Right ventricle myocardium superior (tissue), 1 donor: Measurements from ENCODE around the gene COL28A1. TPM values are rescaled to one million over a fixed set of nuclear protein-coding genes. Genes with fewer than 3 reads are reported as not detected.
"Not testable (repeated sequence)": the region's sequence is repeated elsewhere in the genome, so short reads cannot be mapped to it uniquely, and the experiment has no call there.

Experiments
- ATAC-seq: fragments of 200-7000 bp; cut with Tn5 transposase; one replicate; pipeline ENCODE4 v1.9.1; 2020; ENCODE audit warnings: mild to moderate bottlenecking; ENCODE audit not compliant: poor library complexity
- DNase-seq: peaks from one replicate; pipeline ENCODE4 v3.0.0-alpha.2; 2020
- intact Hi-C: fragments of 100-400 bp; cut with DNase I; formaldehyde crosslinking; loops from one replicate; pipeline ENCODE4 v1.11.2; 2022
- total RNA-seq: library from RNA; stranded (reverse); fragmentation: NEBNext Ultra II Directional; extraction: Animal tissue kit (Norgen Biotek cat#: 25700); gene quantifications from one replicate; pipeline ENCODE4 v1.2.1, GENCODE V29; 2021
- donor health status: DM: no; HTN: yes; CAD: no; lungs with severe emphysema.

The COL28A1 gene
- total RNA-seq, 1 donor from 2014 or later, result 6.7 TPM

DNA sequence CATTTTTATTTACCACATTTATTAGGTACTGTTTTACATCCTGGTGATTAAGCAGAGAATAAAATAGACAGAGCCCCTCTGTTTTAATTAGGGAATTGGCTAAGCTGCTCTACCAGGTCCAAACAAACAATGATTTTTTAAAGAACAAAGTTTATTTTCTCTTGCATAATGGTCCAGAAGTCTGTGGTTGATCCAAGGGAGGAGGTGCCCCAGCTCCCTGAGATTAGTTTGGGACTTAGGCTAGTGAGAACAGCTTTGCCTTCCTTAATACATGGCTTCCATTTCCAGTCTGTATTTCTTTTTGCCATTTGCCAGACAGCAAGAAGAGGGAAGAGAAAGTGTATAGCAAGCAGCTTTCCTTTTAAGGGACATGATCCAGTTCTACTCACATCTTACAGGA is 28.1 kb upstream of the COL28A1 start:
- intact Hi-C loops, result no loop called here
- DNase-seq, result no peak

DNA sequence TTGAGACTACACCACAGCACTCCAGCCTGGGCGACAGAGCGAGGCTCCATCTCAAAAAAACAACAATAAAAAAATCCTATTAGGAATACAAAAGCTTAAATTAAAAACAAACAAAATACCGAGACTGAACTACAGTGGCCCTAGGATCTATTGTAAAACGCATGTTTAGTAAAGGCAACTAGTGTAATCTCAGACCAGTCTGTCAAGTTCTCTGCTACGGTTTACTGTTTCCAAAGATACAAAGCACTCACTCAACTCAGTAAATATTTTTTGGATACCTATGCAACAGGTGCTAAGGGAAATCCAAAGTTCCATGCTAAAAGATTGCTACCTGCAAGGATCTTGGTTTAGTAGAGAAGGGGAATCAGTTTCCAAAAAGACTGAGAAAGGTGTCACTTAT is 27.6 kb upstream of the COL28A1 start:
- DNase-seq (no peak), ATAC-seq (no peak)
- intact Hi-C loops, result no loop called here

More for the DNA sequence above, 28.1 kb upstream of the COL28A1 start:
- no peak for ATAC-seq

DNA sequence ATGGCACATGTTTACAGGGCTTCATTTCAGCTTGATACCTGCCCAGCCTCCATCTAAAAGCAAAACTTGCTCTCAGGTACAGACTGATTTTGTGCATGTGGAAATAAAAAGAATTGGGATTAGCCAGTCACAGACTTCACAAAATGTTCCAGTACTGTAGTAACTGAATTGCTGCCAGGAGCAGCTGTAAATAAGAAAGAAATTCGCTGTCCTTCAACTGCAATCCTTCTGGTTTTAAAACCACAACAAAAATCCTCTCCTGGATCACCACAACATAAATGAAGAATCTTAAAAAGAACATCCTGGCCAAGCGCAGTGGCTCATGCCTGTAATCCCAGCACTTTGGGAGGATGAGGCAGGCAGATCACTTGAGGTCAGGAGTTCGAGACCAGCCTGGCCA is 27.1 kb upstream of the COL28A1 start:
- no peak for DNase-seq
- ATAC-seq, result no peak
- intact Hi-C loops, result no loop called here

DNA sequence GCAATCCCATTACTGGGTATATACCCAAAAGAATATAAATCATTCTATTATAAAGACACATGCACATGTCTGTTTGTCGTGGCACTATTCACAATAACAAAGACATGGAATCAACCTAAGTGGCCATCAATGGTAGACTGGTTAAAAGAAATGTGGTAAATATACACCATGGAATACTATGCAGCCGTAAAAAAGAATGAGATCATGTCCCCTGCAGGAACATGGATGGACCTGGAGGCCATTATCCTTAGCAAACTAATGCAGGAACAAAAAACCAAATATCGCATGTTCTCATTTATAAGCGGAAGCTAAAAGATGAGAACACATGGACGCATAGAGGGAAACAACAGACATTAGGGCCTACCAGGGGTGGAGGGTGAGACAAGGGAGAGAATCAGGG is 25.9 kb upstream of the COL28A1 start:
- DNase-seq, intact Hi-C loops, ATAC-seq: not testable (repeated sequence)

DNA sequence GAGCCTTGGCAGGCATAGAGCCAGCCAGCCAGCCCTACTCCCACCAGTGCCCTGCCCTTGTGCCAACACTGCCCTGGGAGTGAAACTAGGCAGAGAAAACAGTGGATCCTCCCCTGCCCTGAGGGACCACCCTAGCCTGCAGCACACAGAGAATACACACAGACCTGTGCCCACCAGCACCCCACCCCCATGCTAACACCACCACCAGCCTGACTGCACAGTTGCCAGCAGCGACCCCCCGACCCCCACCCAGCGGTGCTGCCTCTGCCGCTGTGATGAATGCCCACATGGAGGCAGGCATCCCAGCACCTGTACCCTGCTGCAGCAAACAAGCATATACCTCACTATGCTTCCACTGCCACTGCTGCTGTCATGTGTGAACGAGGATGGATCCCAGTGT is 21.6 kb upstream of the COL28A1 start:
- intact Hi-C loops, result no loop called here
- DNase-seq (no peak), ATAC-seq (no peak)

DNA sequence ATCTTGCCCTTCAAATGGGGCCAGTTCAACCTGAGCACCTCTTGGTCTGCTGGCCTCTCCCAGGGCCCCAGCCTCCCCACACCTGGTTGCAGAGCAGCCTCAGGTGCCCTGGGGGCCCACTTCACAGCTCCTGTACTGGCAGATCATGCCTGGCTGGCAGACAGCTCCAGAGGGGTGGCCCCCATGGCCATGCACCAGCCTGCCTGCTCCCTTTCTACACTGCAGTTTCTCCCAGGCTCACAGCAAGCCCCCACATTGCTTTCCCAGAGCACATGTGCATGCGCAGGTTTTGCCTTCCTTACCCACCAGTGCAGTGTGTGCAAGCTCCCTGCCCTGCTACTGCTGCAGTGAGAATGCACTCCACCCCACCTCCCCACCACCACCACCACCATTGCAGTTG is 21.2 kb upstream of the COL28A1 start:
- ATAC-seq, result no peak
- intact Hi-C loops, result no loop called here
- no peak for DNase-seq

DNA sequence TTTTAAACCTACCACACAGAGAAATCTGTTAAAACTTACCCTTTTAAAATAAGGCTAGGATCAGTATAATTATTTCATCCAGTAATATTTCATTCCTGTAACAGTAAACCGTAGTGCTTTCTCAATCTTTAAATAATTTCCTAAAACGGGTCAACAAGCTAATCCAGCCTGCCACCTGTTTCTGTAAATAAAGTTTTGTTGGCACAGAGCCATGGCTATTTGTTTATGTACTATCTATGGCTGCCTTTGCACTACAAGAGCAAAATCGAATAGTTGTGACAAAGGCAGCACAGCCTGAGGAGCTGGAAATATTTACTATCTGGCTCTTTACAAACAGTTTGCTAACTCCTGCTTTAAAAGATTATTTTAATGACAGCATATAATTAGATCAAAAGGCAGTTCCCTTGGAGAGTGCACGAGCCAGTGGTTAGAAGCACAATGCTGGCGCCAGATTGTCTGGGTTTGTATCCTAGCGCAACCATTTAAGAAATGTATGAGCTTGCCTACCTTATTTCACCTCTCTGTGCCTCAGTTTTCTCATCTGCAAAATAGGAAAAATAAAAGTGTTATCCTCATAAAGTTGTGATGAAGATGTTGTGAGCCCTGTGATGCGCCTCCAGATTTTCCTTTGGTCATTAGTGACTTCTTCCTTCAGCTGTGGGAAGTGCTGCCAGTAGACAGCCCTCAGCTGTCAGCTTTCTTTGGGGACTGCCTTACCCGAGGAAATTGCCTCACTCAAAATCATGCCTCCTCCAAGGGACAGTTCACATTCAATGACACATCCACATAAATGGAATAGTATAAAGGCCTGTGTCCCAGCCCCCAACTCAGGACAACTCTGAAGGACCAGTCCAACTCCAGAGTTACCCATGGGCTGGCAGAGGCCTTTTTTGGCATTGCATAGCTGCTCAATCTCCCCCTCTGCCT is 19.2 kb upstream of the COL28A1 start:
- ATAC-seq (no peak), DNase-seq (no peak)
- intact Hi-C loops, result no loop called here

DNA sequence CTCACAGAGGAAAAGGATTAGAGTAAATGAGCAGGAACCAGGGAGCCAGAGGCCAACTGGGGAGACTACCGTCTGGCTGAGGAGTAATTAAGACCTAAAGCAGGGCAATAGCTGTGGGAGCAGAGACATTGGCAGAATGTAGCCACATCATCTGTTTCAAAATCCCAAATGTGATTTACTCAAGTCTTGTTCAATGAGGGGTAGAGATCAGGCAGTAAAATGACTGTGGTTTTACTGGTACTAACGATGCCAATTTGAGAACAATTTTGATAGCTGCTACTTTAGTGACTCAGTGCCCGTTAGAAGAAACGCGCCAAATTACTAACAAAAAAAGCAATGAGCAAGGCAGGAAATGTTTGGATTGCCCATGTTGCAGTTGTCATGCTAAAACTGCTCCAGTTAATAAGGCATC is 18.4 kb upstream of the COL28A1 start:
- ATAC-seq (no peak), DNase-seq (no peak)
- intact Hi-C loops, result no loop called here

DNA sequence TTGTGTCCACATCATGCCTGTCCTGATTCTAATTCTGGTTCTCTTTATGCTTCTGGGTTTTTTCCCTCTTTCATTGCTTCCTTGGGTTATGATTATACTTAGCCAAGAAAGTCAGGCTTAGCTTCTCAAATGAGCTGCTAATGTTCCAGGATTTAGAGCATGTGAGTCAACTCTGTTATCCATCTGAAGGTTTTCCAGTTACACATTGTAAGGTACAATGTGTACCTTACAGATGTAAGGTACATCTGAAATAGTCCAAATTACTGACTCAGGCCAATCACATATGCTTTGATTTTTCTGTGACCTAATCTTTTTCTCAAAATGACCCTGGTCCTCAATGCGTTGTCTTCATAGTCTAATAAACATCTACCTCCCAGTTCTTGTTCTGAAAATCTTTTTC is 17.7 kb upstream of the COL28A1 start:
- intact Hi-C loops, result no loop called here
- DNase-seq (no peak), ATAC-seq (no peak)

DNA sequence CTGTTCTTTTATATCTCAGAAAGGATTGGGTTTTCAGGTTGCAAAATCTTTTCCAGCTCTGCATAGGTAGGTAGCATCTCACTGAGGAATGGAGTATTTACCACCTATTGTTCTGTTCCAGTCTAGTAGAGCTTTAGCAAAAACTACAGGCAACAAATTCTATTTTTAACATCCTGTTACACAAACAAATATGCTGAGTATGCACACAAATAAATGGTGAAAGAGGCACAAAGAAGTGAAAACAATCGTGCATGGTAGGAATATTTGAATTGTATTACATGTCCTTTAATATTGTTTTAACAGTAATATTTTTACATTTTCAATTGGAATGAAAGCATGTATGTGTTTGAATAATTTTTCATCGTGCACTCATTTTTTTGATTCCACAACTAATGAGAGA is 16.5 kb upstream of the COL28A1 start:
- DNase-seq (no peak), ATAC-seq (no peak)
- intact Hi-C loops, result no loop called here

DNA sequence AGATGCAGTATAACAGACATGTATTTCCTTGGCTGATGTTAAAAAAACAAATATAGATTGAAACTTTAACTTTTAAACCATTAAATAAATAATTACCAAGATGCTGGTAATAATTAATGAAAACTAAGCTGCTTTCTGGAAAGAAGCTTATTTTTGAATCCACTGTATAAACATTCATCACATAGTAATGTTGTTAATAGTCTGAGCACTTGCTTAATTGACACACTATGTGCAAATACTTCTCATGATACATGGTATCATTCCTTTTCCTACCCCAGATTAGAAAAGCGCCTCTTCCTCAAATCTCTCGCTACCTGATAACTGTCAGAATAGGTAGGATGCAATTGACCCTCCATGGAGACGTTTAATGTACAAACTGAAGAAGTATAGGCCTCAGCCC is 15.0 kb upstream of the COL28A1 start:
- intact Hi-C loops, result no loop called here
- ATAC-seq (no peak), DNase-seq (no peak)

DNA sequence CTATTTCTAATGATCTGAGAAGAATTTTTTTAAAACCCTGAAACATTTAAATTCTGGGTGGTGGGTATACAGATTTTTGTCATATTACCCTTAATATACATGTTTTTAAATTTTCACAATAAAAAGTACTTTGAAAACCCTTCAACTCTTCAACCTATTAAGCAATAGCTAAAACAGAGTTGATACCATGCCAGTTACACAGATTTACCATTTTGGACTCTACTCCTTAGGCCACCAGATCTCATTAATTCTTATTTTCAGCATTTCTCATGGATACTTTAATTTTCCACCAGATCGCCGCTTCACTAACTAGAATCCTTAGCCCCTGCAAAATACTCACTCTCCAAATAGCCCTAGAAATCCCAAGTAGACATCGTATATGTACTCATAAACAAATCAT is 12.7 kb upstream of the COL28A1 start:
- DNase-seq (no peak), ATAC-seq (no peak)
- intact Hi-C loops, result no loop called here

DNA sequence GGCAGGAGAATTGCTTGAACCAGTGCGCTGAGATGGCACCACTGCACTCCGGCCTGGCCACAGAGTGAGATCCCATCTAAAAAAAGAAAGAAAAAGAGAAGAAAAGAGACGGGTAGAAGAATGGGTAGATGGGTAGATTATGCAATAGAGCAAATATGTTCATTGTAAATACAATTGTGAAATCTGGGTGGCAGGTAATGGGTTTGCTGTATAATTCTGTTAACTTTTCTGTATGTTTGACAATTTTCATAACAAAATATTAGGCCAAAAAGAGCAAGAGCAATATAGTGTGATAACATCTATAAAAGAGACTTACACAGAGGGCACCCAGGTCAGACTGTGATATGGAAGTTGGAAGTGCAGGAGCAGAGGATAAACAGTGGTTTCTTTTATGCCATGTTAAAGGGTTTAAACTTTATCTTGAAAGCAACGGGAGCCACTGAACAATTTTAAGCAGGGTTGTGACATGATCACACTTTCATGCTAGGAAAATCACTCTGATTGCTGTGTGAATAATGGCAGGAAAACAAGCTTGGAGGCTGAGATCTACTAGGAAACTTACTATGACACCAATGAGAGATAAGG is 6.7 kb upstream of the COL28A1 start:
- ATAC-seq, result no peak
- intact Hi-C loops, result loop anchor here (5.0 kb wide), 1 partner anchor 440 kb away; no protein-coding TSS in a partner anchor
- DNase-seq, result no peak

DNA sequence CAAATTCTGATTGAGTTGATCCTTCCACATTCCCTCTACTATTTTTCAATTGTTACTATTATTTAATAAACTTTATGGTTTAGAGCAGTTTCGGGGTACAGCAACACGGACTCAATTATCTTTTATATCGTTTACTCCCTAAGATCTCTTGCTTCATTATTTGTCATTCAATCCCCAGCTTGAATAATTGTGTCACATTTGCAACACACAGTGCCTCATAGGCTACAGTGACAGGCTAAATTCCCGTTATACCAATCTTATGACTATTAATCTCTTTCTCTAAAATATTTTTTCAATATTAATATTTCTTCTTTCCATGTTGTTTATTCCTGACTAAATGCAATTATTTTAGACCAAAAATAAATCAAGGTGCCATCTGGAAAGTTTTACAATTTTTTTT is 4.0 kb upstream of the COL28A1 start:
- ATAC-seq, result no peak
- intact Hi-C loops, result loop anchor here (2.0 to 5.0 kb wide), 2 partner anchors 113 to 437 kb away; no protein-coding TSS in a partner anchor
- no peak for DNase-seq

DNA sequence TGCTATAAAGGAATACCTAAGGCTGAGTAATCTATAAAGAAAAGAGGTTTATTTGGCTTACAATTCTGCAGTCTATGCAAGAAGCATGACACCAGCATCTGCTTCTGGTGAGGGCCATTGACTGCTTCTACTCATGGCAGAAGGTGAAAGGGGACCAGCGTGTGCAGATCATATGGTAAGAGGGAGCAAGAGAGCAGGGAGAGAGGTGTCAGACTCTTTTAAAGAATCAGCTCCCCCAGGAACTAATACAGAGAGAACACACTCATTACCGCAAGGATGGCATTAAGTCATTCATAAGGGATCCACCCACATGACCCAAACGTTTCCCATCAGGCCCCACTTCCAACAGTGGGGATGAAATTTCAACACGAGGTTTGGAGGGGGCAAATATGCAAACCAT is 3.5 kb upstream of the COL28A1 start:
- ATAC-seq, result no peak
- intact Hi-C loops, result no loop called here
- no peak for DNase-seq

DNA sequence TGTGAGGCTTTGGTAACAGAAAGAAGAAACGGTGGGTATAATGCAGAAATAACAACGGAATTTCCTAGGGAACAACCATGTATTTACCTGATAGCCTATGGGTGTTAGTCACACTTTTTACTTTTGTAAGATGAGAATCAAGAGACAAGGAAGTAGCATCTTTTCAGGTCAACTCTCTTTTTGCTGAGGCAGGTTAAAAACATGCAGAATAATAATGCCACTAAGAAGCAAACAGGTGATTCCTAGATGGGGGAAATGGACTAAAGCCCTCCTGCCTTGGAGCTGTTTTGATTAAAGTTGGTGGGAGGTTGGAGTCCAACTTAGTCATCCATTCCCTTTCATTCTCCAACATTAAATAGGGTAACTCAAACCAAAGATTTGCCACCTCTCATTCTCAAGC is 2.0 kb upstream of the COL28A1 start:
- DNase-seq (no peak), ATAC-seq (no peak)
- intact Hi-C loops, result no loop called here

DNA sequence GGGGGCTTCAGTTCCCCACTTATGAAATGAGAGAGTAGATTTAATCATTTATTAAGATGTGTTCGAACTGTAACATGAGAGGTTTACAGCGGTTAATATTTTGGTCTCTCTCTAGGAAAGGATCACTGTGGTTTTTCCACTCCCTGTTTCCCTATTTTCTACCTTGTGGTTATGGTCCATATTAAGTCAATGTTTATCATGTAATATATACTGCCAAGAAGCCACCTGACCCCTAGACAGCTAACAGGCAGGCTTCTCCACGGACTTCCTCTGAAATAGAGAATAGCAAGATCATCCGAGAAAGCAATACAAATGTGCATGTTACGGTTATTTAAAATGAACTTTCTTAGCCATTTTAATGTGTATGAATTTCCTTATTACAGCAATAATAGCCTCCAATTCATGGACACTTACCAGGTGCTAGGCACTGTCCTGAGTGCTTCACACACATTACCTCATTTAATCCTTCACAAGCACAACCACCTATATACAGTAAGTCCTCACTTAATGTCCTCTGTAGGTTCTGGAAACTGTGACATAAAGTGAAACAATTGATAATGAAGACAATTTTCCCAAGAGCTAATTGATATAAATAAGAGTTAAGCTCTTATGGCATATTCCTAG is 835 bp upstream of the COL28A1 start:
- intact Hi-C loops, result no loop called here
- ATAC-seq, result no peak
- DNase-seq, result no peak

DNA sequence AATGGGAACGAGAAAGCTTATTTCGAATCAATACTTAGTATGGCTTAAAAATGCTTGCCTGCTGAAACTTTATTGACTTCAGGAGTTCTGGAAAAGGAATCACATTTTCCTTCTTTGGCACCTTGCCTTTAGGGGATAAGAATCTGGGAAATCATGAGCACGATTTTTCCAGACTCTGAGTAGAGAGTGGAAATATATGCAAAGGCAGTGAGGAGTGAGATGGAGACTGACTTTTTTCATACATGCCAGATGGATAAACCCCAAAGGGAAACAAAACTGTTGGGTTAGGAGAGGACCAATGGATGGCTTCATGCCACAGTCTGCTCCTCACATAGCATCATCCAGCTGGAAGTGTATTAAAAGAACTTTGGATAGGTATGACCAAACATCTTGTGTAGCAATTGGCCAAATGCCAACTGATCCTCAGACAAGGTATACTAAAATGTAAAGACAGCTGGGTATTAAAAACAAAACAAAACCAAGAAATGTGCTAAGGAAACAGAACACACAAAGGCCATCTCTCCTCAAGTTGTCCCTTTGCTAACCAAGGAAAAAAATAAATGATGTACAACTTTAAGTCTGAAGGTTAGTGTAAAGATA is 1.7 kb downstream of the COL28A1 start:
- intact Hi-C loops, result no loop called here

DNA sequence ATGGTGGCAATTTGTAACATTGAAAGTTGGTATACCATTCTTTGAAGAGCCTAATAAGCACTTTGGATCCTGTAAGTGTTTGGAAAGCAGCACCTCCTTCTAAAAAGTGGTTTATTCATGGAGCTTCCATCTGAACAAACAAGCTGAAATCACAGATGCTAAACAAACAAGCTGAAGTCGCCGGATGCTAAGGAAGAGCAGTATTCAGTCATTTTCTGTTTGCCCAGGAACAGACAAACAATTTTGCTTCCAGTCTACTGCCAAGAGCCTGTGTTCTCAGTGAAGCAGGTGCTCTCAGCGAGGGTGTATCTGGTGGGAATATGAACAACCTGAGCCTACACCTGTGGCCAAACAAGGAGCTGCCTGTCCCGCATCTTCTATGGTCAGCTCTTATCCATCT is 6.3 kb downstream of the COL28A1 start:
- ATAC-seq (no peak), DNase-seq (no peak)
- intact Hi-C loops, result no loop called here

More for the DNA sequence above, 1.7 kb downstream of the COL28A1 start:
- DNase-seq (no peak), ATAC-seq (no peak)
